Dermis microvascular lymphatic vessel endothelial cell (primary cell): Measurements from ENCODE around the gene EVC. TPM values are rescaled to one million over a fixed set of nuclear protein-coding genes. Genes with fewer than 3 reads are reported as not detected.
"Not testable (repeated sequence)": the region's sequence is repeated elsewhere in the genome, so short reads cannot be mapped to it uniquely, and the experiment has no call there.

Experiments
- DNase-seq, 2 donors: peaks; one replicate each; pipeline versions ENCODE4 v3.0.0 to v3.0.0-alpha.2; 2010; ENCODE audit warnings: low read depth in 2 of 2
- total RNA-seq: library from RNA; depleted of rRNA; stranded (reverse); fragments of >200 nt; gene quantifications from 2 replicates; pipeline ENCODE4 v1.2.1, GENCODE V29; 2014

EVC gene
- total RNA-seq, 1 donor from 2014 or later = 10.0 TPM

- peak; percentile 15 to 51 for DNase-seq
These were observed 2.4 kb upstream of the EVC start, which contains the start of gene EVC2 for GRCh38 chr4:5708449-5709206. Gene EVC2 (minus strand): TSS chr4:5708559. CDS start chr4:5708513, 46 bp downstream.

- DNase-seq = no peak
These were observed 1.8 kb upstream of the EVC start for GRCh38 chr4:5709207-5709575.

- DNase-seq = peak in 1 of 2 donors; percentile 34
These were observed 688 bp upstream of the EVC start for GRCh38 chr4:5710065-5710960.

GRCh38 chr4:5711479-5712184 lies 631 bp downstream of the EVC start:
- DNase-seq = peak in 1 of 2 donors; percentile 53

- DNase-seq = no peak
These were observed 1.5 kb downstream of the EVC start for GRCh38 chr4:5712517-5712916.

GRCh38 chr4:5712931-5713330 lies 1.9 kb downstream of the EVC start:
- no peak for DNase-seq

- no peak for DNase-seq
These were observed 2.9 kb downstream of the EVC start for GRCh38 chr4:5713861-5714260.

- DNase-seq = no peak
These were observed 4.4 kb downstream of the EVC start for GRCh38 chr4:5715357-5715756.

- peak in 1 of 2 donors; percentile 18 for DNase-seq
These were observed 5.4 kb downstream of the EVC start for GRCh38 chr4:5716391-5716790.

- no peak for DNase-seq
These were observed 6.6 kb downstream of the EVC start for GRCh38 chr4:5717449-5718158.

GRCh38 chr4:5718411-5718810 lies 7.4 kb downstream of the EVC start:
- no peak for DNase-seq

GRCh38 chr4:5719350-5720055 lies 8.5 kb downstream of the EVC start:
- DNase-seq = no peak

- no peak for DNase-seq
These were observed 9.3 kb downstream of the EVC start for GRCh38 chr4:5720157-5720850.

GRCh38 chr4:5720980-5721379 lies 10.0 kb downstream of the EVC start:
- DNase-seq = no peak

GRCh38 chr4:5721923-5722322 lies 10.9 kb downstream of the EVC start:
- no peak for DNase-seq

GRCh38 chr4:5722328-5722727 lies 11.3 kb downstream of the EVC start:
- no peak for DNase-seq

- no peak for DNase-seq
These were observed 13.4 kb downstream of the EVC start for GRCh38 chr4:5724377-5724776.

- DNase-seq = not testable (repeated sequence)
These were observed 17.4 kb downstream of the EVC start for GRCh38 chr4:5728412-5728811.

- no peak for DNase-seq
These were observed 19.4 kb downstream of the EVC start for GRCh38 chr4:5730436-5730835.
